Measurements from ENCODE around the gene TKTL1.
"Not testable (repeated sequence)": the region's sequence is repeated elsewhere in the genome, so short reads cannot be mapped to it uniquely, and the experiment has no call there.

GRCh38 chrX:154343063-154343462 is 47.5 kb downstream of the TKTL1 start:
- TF ChIP-seq, protein P1, sequence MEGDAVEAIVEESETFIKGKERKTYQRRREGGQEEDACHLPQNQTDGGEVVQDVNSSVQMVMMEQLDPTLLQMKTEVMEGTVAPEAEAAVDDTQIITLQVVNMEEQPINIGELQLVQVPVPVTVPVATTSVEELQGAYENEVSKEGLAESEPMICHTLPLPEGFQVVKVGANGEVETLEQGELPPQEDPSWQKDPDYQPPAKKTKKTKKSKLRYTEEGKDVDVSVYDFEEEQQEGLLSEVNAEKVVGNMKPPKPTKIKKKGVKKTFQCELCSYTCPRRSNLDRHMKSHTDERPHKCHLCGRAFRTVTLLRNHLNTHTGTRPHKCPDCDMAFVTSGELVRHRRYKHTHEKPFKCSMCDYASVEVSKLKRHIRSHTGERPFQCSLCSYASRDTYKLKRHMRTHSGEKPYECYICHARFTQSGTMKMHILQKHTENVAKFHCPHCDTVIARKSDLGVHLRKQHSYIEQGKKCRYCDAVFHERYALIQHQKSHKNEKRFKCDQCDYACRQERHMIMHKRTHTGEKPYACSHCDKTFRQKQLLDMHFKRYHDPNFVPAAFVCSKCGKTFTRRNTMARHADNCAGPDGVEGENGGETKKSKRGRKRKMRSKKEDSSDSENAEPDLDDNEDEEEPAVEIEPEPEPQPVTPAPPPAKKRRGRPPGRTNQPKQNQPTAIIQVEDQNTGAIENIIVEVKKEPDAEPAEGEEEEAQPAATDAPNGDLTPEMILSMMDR (IDR thresholded peaks at IDR 0.05; ENCODE audit: low read depth, low read length) = not testable (repeated sequence)
- TF ChIP-seq POLR2A (IDR thresholded peaks at IDR 0.05; ENCODE audit: extremely low read depth, insufficient read length) = not testable (repeated sequence)
- TF ChIP-seq, protein P2, sequence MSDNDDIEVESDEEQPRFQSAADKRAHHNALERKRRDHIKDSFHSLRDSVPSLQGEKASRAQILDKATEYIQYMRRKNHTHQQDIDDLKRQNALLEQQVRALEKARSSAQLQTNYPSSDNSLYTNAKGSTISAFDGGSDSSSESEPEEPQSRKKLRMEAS (IDR thresholded peaks at IDR 0.05; ENCODE audit: low read depth, low read length) = not testable (repeated sequence)
